ENCODE data around the gene ABCA1.

ABCA1 gene

DNA sequence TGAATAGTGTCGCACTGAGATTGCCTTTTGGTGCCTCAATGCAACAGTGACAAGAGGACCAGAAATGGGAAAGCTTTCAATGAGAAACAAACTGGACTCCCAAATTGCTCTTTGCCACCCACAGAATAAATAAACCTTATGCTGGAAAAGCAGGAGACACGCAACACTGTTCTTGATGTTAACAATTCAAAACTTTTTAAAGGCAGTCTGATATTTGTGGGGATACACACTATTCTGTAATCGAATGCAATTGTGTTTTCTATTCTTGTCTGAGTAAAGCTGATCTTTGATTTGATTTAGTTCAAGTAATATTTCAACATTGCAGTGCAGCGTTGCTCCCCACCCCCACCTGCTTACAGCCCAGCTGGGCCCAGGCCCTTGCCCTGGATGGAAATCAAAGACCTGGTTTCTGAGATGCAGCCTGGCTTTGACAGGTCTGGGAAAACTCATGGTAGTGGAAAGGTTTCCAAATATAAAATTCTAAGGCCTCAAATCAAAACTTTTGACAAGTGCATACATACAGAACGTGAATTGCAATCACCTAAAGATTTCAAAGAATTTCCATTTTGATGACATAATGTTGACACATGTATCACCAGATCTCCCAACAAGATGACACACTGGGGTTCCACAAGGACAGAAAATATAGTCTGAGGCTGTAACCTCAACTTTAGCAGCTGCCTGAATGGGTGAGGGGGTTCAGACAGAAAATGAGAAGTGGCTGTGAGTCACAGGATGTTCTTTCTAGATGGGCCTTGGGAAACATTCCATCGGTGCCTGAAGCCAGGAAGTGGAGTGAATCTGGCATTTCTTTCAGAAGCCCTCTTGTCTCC lies 55.1 kb downstream of the ABCA1 start:
- peak; percentile 89 for DNase-seq (ENCODE audit: low read depth)
- TF ChIP-seq, protein P1, sequence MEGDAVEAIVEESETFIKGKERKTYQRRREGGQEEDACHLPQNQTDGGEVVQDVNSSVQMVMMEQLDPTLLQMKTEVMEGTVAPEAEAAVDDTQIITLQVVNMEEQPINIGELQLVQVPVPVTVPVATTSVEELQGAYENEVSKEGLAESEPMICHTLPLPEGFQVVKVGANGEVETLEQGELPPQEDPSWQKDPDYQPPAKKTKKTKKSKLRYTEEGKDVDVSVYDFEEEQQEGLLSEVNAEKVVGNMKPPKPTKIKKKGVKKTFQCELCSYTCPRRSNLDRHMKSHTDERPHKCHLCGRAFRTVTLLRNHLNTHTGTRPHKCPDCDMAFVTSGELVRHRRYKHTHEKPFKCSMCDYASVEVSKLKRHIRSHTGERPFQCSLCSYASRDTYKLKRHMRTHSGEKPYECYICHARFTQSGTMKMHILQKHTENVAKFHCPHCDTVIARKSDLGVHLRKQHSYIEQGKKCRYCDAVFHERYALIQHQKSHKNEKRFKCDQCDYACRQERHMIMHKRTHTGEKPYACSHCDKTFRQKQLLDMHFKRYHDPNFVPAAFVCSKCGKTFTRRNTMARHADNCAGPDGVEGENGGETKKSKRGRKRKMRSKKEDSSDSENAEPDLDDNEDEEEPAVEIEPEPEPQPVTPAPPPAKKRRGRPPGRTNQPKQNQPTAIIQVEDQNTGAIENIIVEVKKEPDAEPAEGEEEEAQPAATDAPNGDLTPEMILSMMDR (IDR thresholded peaks at IDR 0.05; ENCODE audit: low read length, missing control alignments), result no peak
- H3K4me3 ChIP-seq (replicated peaks; ENCODE audit: low read depth, low read length), result no peak overlapping the region

DNA sequence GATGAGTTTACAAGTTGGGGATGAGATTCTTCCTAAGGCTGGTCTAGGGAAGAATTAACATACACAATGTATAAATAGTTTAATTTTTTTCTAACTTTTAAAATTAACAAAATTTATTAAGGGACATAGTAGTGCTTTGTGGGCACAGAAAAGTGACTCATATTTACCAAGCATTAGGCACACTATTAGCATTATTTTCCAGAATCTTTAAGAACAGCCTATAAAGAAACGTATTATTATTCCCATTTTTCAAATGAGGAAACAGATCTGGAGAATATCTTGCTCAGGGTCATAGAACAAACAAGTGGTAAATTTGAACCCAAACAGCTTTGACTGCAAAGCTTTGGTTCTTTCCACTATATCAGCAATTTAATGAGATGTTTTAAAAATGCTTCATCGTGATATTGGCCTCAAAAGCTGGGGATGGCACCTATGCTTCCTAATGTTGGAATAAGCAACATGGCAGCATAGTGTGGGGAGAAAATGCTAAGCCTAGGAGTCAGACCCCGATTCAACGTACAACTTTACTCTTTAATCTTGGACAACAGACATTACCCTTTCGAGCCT lies 55.9 kb downstream of the ABCA1 start:
- TF ChIP-seq, protein P1 (IDR thresholded peaks at IDR 0.05; ENCODE audit: low read length, missing control alignments), result no peak
- no peak overlapping the region for H3K4me3 ChIP-seq (replicated peaks; ENCODE audit: low read depth, low read length)
- no peak for DNase-seq (ENCODE audit: low read depth)

DNA sequence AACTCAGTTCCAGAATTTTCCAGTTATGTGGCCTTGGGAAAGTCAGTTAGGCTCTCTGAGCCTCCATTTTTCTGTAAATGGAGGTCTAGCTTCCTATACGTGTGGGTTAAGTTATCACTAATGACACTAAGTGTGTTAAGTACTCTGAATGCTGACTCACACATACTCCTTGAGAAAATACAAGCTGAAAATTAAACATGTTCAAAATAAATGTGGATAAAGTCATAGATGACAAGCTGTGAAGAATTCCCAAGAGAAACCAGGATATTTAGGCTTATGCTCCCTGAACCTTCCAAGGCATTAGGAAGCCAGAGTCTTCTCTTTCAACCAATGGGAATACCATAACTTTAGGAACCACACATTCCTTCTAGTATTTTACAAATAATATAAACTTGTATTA lies 58.1 kb downstream of the ABCA1 start:
- H3K4me3 ChIP-seq (replicated peaks; ENCODE audit: low read depth, low read length), result no peak overlapping the region
- TF ChIP-seq, protein P1 (IDR thresholded peaks at IDR 0.05; ENCODE audit: low read length, missing control alignments), result no peak
- no peak for DNase-seq (ENCODE audit: low read depth)

DNA sequence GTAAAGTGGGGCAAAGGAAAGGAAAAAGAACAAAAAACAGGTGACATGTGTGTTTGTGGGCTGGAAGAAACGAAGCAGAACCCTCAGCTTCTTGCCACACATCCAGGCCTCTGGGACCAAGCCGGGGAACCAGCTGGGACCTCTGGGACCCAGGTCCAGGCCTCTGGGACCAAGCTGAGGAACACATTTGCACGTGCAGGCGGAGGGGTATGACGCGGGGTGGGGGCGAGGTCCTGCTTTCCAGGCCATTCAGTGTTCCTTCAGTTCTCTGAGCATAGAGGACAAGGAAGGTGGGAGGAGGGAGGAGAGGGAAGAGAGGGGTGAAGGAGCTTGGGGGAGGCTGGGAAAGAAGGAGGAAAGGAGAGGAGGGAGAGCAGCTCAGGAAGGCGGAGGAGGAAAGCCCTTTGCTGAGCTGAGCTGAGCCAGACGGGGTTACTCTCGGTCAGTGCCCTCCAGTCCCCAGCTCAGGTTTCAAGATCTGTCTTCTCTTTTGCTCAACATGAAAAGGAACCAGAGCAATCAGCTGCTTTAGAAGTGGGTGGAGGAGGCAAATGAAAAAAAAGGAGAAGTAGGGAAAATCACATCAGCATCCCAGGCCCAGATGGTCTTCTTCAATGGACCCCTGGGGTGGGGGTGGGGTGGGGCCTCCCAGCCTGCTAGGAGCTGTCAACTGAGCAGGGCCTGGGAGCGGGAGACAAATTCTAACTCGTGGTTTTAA lies 59.1 kb downstream of the ABCA1 start:
- peak; percentile 96 for DNase-seq (ENCODE audit: low read depth)

DNA sequence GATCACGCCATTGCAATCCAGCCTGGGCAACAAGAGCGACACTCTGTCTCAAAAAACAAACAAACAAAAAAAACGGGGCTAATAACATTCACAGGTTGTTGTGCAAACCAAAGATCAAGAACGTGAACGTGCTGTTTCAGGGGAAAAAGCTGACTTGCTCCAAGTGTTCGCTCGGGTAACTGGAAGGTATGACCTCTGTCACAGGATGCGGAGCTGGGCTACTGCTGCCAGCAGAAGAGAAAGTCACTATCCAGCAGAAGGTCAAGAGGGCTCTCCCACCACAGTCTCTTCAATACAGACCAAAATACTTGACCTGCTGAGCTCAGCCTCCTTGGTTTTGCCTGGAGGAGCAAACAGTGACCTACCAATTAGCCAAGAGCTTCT lies 59.7 kb downstream of the ABCA1 start:
- no peak overlapping the region for H3K4me3 ChIP-seq (replicated peaks; ENCODE audit: low read depth, low read length)
- TF ChIP-seq, protein P1 (IDR thresholded peaks at IDR 0.05; ENCODE audit: low read length, missing control alignments), result no peak
- no peak for DNase-seq (ENCODE audit: low read depth)

More for the DNA sequence above, 59.1 kb downstream of the ABCA1 start:
- no peak overlapping the region for H3K4me3 ChIP-seq (replicated peaks; ENCODE audit: low read depth, low read length)
- TF ChIP-seq, protein P1 (IDR thresholded peaks at IDR 0.05; ENCODE audit: low read length, missing control alignments), result no peak

DNA sequence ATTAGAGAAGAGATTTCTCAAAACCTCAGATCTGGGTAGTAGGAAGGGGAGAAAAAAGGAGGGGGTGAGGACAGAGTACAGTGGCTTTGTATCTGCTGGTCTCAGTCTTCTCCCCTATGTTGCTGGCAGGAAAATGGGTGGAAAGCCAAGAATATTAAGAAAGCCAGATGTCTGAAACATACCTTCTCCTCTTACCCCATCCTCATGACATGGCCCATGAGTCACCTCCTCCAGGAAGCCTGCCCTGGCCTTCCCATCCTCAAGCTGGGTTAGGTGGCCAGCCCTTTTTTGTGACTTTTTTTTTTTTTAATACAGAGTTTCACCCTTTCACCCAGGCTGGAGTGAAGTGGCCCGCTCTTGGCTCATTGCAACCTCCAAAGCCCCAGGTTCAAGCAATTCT lies 61.8 kb downstream of the ABCA1 start:
- TF ChIP-seq, protein P1 (IDR thresholded peaks at IDR 0.05; ENCODE audit: low read length, missing control alignments), result no peak
- DNase-seq (ENCODE audit: low read depth), result peak; percentile 44
- no peak overlapping the region for H3K4me3 ChIP-seq (replicated peaks; ENCODE audit: low read depth, low read length)

Data from fibroblast of pulmonary artery (primary cell).